Endothelial cell of umbilical vein (primary cell): ENCODE data around the gene PLN. TPM values are rescaled to one million over a fixed set of nuclear protein-coding genes. Genes with fewer than 3 reads are reported as not detected.

ENCODE experiments used
- BruUV-seq: library from RNA; stranded (reverse); fragments of 400-500 nt; replicated peaks from 2 replicates; lab custom pipeline; 2021; lab: Mats Ljungman, UMichigan
- CTCF ChIA-PET: fragments of 300-600, 350-600 bp; sonication (Branson Sonifier 250); formaldehyde crosslinking; loops from one replicate; lab custom pipeline; 2021; ENCODE audit warnings: antibody characterized with exemption, inconsistent platforms; lab: Charles Lee
- POLR2A ChIA-PET: fragments of 300-600, 350-600 bp; sonication (Branson Sonifier 250); formaldehyde crosslinking; loops from one replicate; lab custom pipeline; 2021; ENCODE audit warnings: antibody characterized with exemption, inconsistent platforms; lab: Charles Lee
- DNase-seq: peaks from one replicate; pipeline ENCODE4 v3.0.0-alpha.2; 2011; ENCODE audit warnings: low read depth, low spot score
- FAIRE-seq: peaks from 2 replicates; lab custom pipeline; 2011; peaks lifted over from hg19 to GRCh38; lab: Jason Lieb, UNC
- H2AFZ ChIP-seq: 2 replicates; pipeline ENCODE4 v1.6.0; 2012; ENCODE audit warnings: low read depth, low read length, control low read depth, inconsistent platforms
- H3K27ac ChIP-seq: 2 replicates; pipeline ENCODE4 v1.5.1; 2011; ENCODE audit warnings: low read depth, mild to moderate bottlenecking, control low read depth, low read length, moderate library complexity; ENCODE audit not compliant: insufficient read depth
- H3K27me3 ChIP-seq, 2 experiments: 2 replicates each; pipeline versions ENCODE4 v1.6.0 to v1.6.1; 2011; ENCODE audit warnings: low read length in 2 of 2, mixed read lengths in 1 of 2; ENCODE audit not compliant: control insufficient read depth in 2 of 2, insufficient read depth in 2 of 2
- H3K36me3 ChIP-seq, 2 experiments: 2 replicates in 1 of 2; 3 replicates in 1 of 2; pipeline ENCODE4 v1.5.1; 2011; ENCODE audit warnings: low read length in 2 of 2, mild to moderate bottlenecking in 1 of 2, moderate library complexity in 1 of 2; ENCODE audit not compliant: control insufficient read depth in 2 of 2, insufficient read depth in 2 of 2; ENCODE audit errors: extremely low read depth in 1 of 2
- H3K4me1 ChIP-seq: 3 replicates; pipeline ENCODE4 v1.5.1; 2011; ENCODE audit warnings: mild to moderate bottlenecking, low read length; ENCODE audit not compliant: control insufficient read depth, insufficient read depth; ENCODE audit errors: extremely low read depth
- H3K4me2 ChIP-seq: 2 replicates; pipeline ENCODE4 v1.6.1; 2011; ENCODE audit warnings: low read length, control low read depth, mixed read lengths; ENCODE audit not compliant: insufficient read depth
- H3K4me3 ChIP-seq, 3 experiments: fragments of 200-600 bp in 1 of 3; sonication (generic), shearing (Covaris generic) in 1 of 3; replicated peaks in 1 of 3; 2 replicates each; pipeline ENCODE4 v1.5.1; 2011 to 2016; ENCODE audit warnings: control low read depth in 3 of 3, low read length in 3 of 3, mild to moderate bottlenecking in 2 of 3, inconsistent platforms in 1 of 3, low read depth in 1 of 3, moderate library complexity in 1 of 3; ENCODE audit not compliant: insufficient read depth in 1 of 3
- H3K79me2 ChIP-seq: 2 replicates; pipeline ENCODE4 v1.6.0; 2012; ENCODE audit warnings: low read length, inconsistent platforms; ENCODE audit not compliant: control insufficient read depth, insufficient read depth
- H3K9ac ChIP-seq: replicated peaks from 2 replicates; pipeline ENCODE3; 2011; ENCODE audit warnings: low read length, control low read depth; ENCODE audit not compliant: insufficient read depth; ENCODE audit errors: extremely low read depth
- H3K9me1 ChIP-seq: replicated peaks from 3 replicates; pipeline ENCODE4 v1.6.0; 2011; ENCODE audit warnings: mild to moderate bottlenecking, low read length; ENCODE audit not compliant: control insufficient read depth, insufficient read depth; ENCODE audit errors: extremely low read depth
- H3K9me3 ChIP-seq: replicated peaks from 2 replicates; pipeline ENCODE4 v1.5.1; 2012; ENCODE audit warnings: low read length, inconsistent platforms; ENCODE audit not compliant: control insufficient read depth, insufficient read depth
- H4K20me1 ChIP-seq: replicated peaks from 2 replicates; pipeline ENCODE3; 2011; ENCODE audit warnings: mild to moderate bottlenecking, low read length; ENCODE audit not compliant: control insufficient read depth, insufficient read depth; ENCODE audit errors: extremely low read depth
- EZH2 ChIP-seq: IDR thresholded peaks from 2 replicates; pipeline ENCODE4 v1.6.1; 2012; ENCODE audit warnings: borderline replicate concordance, low read depth, mild to moderate bottlenecking, moderate library complexity, low read length, inconsistent platforms; ENCODE audit not compliant: severe bottlenecking
- FOS ChIP-seq: IDR thresholded peaks from 2 replicates; pipeline ENCODE4 v1.6.1; 2011; ENCODE audit warnings: mild to moderate bottlenecking, low read length, moderate library complexity, borderline replicate concordance; ENCODE audit not compliant: insufficient read depth
- GATA2 ChIP-seq: IDR thresholded peaks from 2 replicates; pipeline ENCODE4 v1.7.0; 2011; ENCODE audit warnings: low read depth, mild to moderate bottlenecking, moderate library complexity, mixed read lengths, low read length; ENCODE audit not compliant: insufficient read length, insufficient read depth
- JUN ChIP-seq: IDR thresholded peaks from 2 replicates; pipeline ENCODE4 v1.6.1; 2011; ENCODE audit warnings: borderline replicate concordance, low read depth; ENCODE audit not compliant: insufficient read length, insufficient read depth
- MYC ChIP-seq: IDR thresholded peaks from one replicate; pipeline ENCODE4 v1.6.1; 2011; ENCODE audit warnings: mild to moderate bottlenecking, low read depth, low read length
- POLR2A ChIP-seq: IDR thresholded peaks from 2 replicates; pipeline ENCODE4 v1.6.1; 2012; ENCODE audit warnings: low read depth, mild to moderate bottlenecking, control low read depth, low read length
- POLR2AphosphoS5 ChIP-seq: IDR thresholded peaks from 2 replicates; pipeline ENCODE4 v1.6.1; 2012; ENCODE audit warnings: low read depth, mild to moderate bottlenecking, control low read depth, low read length, moderate library complexity; ENCODE audit not compliant: insufficient read depth
- dilution Hi-C: fragments of 300-500 bp; cut with MboI; formaldehyde crosslinking; loops from one replicate; pipeline ENCODE4 v1.15.0; 2019; ENCODE audit warnings: low sequenced_read_pairs; ENCODE audit not compliant: extremely low pct_ligation_motif_present
- intact Hi-C: fragments of 100-400 bp; cut with micrococcal nuclease; formaldehyde crosslinking; loops from one replicate; pipeline ENCODE4 v1.10.0; 2022
- polyA plus RNA-seq, 4 experiments: library from polyadenylated mRNA; depleted of rRNA in 3 of 4; stranded (reverse) in 3 of 4; unstranded in 1 of 4; fragments of >200 nt; gene quantifications; 2 replicates each; pipeline versions ENCODE4 v1.2.1 to v1.2.3, GENCODE V29; 2011 to 2012; ENCODE audit warnings: missing spikeins in 1 of 4
- total RNA-seq: library from RNA; stranded (reverse); gene quantifications from 2 replicates; pipeline ENCODE4 v1.2.3, GENCODE V29; 2021
- TF ChIP-seq, protein P1 (sequence below): IDR thresholded peaks from 2 replicates; pipeline ENCODE4 v1.6.1; 2011; ENCODE audit not compliant: insufficient read depth, insufficient read length
- TF ChIP-seq, protein P2 (sequence below), 2 donors: IDR thresholded peaks; 1 replicate in 1 of 2; 2 replicates in 1 of 2; pipeline ENCODE4 v1.5.1; 2011; ENCODE audit warnings: low read length in 2 of 2, mild to moderate bottlenecking in 2 of 2, moderate library complexity in 2 of 2, control low read depth in 1 of 2, inconsistent platforms in 1 of 2, low read depth in 1 of 2; ENCODE audit not compliant: insufficient read depth in 1 of 2; ENCODE audit errors: extremely low read depth in 1 of 2

Gene PLN
- total and polyA plus RNA-seq, 2 donors (not counting 3 experiments of a cell fraction or from before 2014, with no cell fraction given): not detected

DNA sequence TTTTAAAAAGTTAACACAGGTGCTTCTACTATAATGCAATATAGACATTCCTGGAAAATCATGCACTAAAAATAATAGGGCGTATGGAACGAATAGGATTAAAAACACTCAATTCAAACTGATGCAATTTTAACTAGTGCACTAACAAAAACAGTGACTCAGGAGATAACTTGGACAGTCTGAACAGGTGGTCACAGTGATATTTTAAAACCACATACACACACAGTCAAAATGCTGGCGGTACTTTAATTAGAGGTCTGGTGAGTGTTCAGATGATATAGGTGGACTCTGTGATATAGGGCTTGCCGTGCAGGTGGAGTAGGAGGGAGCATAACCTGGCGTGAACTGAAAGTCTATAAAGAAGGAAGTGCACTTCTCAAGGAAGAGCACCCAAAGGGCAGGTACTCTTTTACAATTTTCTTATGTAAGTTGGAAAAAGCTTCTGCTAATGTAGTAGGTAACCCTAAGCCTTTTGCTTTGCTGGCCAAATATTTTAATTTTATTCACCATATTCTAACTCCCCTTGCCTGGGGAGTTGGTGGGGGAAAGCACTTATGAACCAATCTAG is 41.9 kb upstream of the PLN start:
- POLR2A ChIA-PET: no interaction called here
- no TSS peak for BruUV-seq
- intact Hi-C loops: no loop called here
- Histone ChIP-seq H3K9me3 (no peaks in the 10 kb centered on the region), H3K79me2 (no peaks in the 10 kb centered on the region), H3K9me1 (no peaks in the 10 kb centered on the region), H3K27me3 (no peaks in the 10 kb centered on the region), H3K4me2 (no peak overlapping the region), H3K27ac (no peak overlapping the region), H3K9ac (no peak overlapping the region), H3K4me3 (no peak overlapping the region), H3K4me1 (no peaks in the 10 kb centered on the region), H4K20me1 (peaks cover 3% of the 10 kb centered on the region), H3K36me3 (no peaks in the 10 kb centered on the region), H2AFZ (no peak overlapping the region)
- DNase-seq (no peak), FAIRE-seq (no peak)
- dilution Hi-C loops: no loop called here
- TF ChIP-seq JUN (no peak), EZH2 (no peak), POLR2AphosphoS5 (no peak), MYC (no peak), GATA2 (no peak), POLR2A (no peak), FOS (no peak)
- TF ChIP-seq, protein P1, sequence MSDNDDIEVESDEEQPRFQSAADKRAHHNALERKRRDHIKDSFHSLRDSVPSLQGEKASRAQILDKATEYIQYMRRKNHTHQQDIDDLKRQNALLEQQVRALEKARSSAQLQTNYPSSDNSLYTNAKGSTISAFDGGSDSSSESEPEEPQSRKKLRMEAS: no peak
- TF ChIP-seq, protein P2, sequence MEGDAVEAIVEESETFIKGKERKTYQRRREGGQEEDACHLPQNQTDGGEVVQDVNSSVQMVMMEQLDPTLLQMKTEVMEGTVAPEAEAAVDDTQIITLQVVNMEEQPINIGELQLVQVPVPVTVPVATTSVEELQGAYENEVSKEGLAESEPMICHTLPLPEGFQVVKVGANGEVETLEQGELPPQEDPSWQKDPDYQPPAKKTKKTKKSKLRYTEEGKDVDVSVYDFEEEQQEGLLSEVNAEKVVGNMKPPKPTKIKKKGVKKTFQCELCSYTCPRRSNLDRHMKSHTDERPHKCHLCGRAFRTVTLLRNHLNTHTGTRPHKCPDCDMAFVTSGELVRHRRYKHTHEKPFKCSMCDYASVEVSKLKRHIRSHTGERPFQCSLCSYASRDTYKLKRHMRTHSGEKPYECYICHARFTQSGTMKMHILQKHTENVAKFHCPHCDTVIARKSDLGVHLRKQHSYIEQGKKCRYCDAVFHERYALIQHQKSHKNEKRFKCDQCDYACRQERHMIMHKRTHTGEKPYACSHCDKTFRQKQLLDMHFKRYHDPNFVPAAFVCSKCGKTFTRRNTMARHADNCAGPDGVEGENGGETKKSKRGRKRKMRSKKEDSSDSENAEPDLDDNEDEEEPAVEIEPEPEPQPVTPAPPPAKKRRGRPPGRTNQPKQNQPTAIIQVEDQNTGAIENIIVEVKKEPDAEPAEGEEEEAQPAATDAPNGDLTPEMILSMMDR (IDR thresholded peaks at IDR 0.05; ENCODE audit: extremely low read depth in 1 of 2, insufficient read depth in 1 of 2, low read depth in 1 of 2, low read length in 2 of 2): no peak
- CTCF ChIA-PET: no interaction called here
